HepG2 (cell line): ENCODE data around the gene KCNQ5. TPM values are rescaled to one million over a fixed set of nuclear protein-coding genes. Genes with fewer than 3 reads are reported as not detected.

ENCODE experiments used
- ATAC-seq: fragments of 200-7000 bp; cut with Tn5 transposase; 3 replicates; pipeline ENCODE4 v1.9.1; 2020; ENCODE audit warnings: mild to moderate bottlenecking, moderate library complexity
- BruUV-seq: library from RNA; stranded (reverse); fragments of 400-500 nt; replicated peaks from 2 replicates; lab custom pipeline; 2021; lab: Mats Ljungman, UMichigan
- CTCF ChIA-PET: fragments of 300-600 bp; formaldehyde crosslinking; extraction: SDS; loops from one replicate; lab custom pipeline; 2021; ENCODE audit warnings: low total read pairs, inconsistent platforms, low intra/inter-chr PET ratio; lab: Yijun Ruan, JAX
- POLR2A ChIA-PET: fragments of 350-600 bp; sonication (Branson Sonifier 250); formaldehyde crosslinking; loops from one replicate; lab custom pipeline; 2020; ENCODE audit warnings: antibody characterized with exemption, inconsistent platforms; lab: Yijun Ruan, JAX
- DNase-seq: peaks from one replicate; pipeline ENCODE4 v3.0.0-alpha.2; 2015; ENCODE audit warnings: low spot score
- FAIRE-seq: peaks from 3 replicates; lab custom pipeline; 2011; peaks lifted over from hg19 to GRCh38; lab: Jason Lieb, UNC
- H2AFZ ChIP-seq: one replicate; pipeline ENCODE4 v1.6.1; 2011; ENCODE audit warnings: low read length, inconsistent platforms
- H3K27ac ChIP-seq: fragments of 300-600 bp; 3 replicates; pipeline ENCODE4 v1.8.0; 2011; ENCODE audit warnings: mixed run types, mild to moderate bottlenecking, mixed read lengths, low read length, inconsistent platforms; ENCODE audit not compliant: insufficient read depth; ENCODE audit errors: extremely low read length
- H3K27me3 ChIP-seq, 2 experiments: fragments of 200-600 bp in 1 of 2; 2 replicates in 1 of 2; 3 replicates in 1 of 2; pipeline versions ENCODE4 v1.6.0 to v1.8.0; 2011; ENCODE audit warnings: low read length in 2 of 2, mild to moderate bottlenecking in 2 of 2, moderate library complexity in 2 of 2, inconsistent platforms in 1 of 2; ENCODE audit not compliant: insufficient read depth in 2 of 2, control insufficient read depth in 1 of 2
- H3K36me3 ChIP-seq, 2 experiments: fragments of 200-600 bp in 1 of 2; replicated peaks in 1 of 2; 2 replicates in 1 of 2; 3 replicates in 1 of 2; pipeline versions ENCODE4 v1.5.1 to v1.8.0; 2011; ENCODE audit warnings: low read length in 2 of 2, inconsistent platforms in 1 of 2; ENCODE audit not compliant: insufficient read depth in 2 of 2, control insufficient read depth in 1 of 2
- H3K4me1 ChIP-seq: 2 replicates; pipeline ENCODE4 v1.5.1; 2012; ENCODE audit warnings: low read length, inconsistent platforms; ENCODE audit not compliant: insufficient read depth
- H3K4me2 ChIP-seq: 2 replicates; pipeline ENCODE4 v1.6.0; 2011; ENCODE audit warnings: low read depth, low read length, inconsistent platforms
- H3K4me3 ChIP-seq, 3 experiments: fragments of 200-600 bp in 1 of 3; sonication (generic), shearing (Covaris generic) in 1 of 3; replicated peaks in 1 of 3; 2 replicates each; pipeline ENCODE4 v1.5.1; 2011 to 2016; ENCODE audit warnings: low read length in 3 of 3, inconsistent platforms in 2 of 3, low read depth in 2 of 3, mild to moderate bottlenecking in 2 of 3, control low read depth in 1 of 3, mixed read lengths in 1 of 3; ENCODE audit not compliant: insufficient read depth in 1 of 3
- H3K79me2 ChIP-seq: one replicate; pipeline ENCODE4 v1.6.1; 2011; ENCODE audit warnings: low read length, inconsistent platforms; ENCODE audit not compliant: insufficient read depth
- H3K9ac ChIP-seq: 2 replicates; pipeline ENCODE4 v1.6.0; 2011; ENCODE audit warnings: mild to moderate bottlenecking, low read depth, low read length, inconsistent platforms; ENCODE audit not compliant: insufficient read depth
- H3K9me3 ChIP-seq: 2 replicates; pipeline ENCODE4 v1.5.1; 2012; ENCODE audit warnings: mild to moderate bottlenecking, low read length
- H4K20me1 ChIP-seq: 2 replicates; pipeline ENCODE4 v1.6.0; 2011; ENCODE audit warnings: inconsistent platforms, mild to moderate bottlenecking, low read length, moderate library complexity; ENCODE audit not compliant: insufficient read depth
- ATF6 ChIP-seq: sonication (generic); formaldehyde crosslinking; conservative IDR thresholded peaks from 2 replicates; pipeline ENCODE4 v1.4.0; 2020; ENCODE audit warnings: missing genetic modification reagents
- CTCF ChIP-seq: sonication (generic); formaldehyde crosslinking; IDR thresholded peaks from 2 replicates; pipeline ENCODE4 v1.5.0; 2020; ENCODE audit warnings: mild to moderate bottlenecking, missing genetic modification reagents, moderate library complexity
- ETS1 ChIP-seq: sonication (generic); formaldehyde crosslinking; IDR thresholded peaks from 2 replicates; pipeline ENCODE4 v1.4.0; 2020; ENCODE audit warnings: missing genetic modification reagents
- KAT8 ChIP-seq: IDR thresholded peaks from 2 replicates; pipeline ENCODE4 v1.6.1; 2016; ENCODE audit warnings: missing genetic modification reagents, missing compliant biosample characterization
- MAZ ChIP-seq, 2 experiments: sonication (generic) in 1 of 2; formaldehyde crosslinking in 1 of 2; IDR thresholded peaks; 2 replicates each; pipeline versions ENCODE4 v1.5.0 to v1.6.1; 2012 to 2020; ENCODE audit warnings: low read depth in 2 of 2, mild to moderate bottlenecking in 2 of 2, borderline replicate concordance in 1 of 2, improper control_type of control experiment in 1 of 2, low read length in 1 of 2, missing genetic modification reagents in 1 of 2, moderate library complexity in 1 of 2
- SMC3 ChIP-seq: IDR thresholded peaks from 2 replicates; pipeline ENCODE4 v1.6.1; 2011; ENCODE audit warnings: low read length, improper control_type of control experiment
- ZBTB34 ChIP-seq: sonication (generic); formaldehyde crosslinking; IDR thresholded peaks from 2 replicates; pipeline ENCODE4 v1.8.0; 2022; ENCODE audit warnings: mild to moderate bottlenecking, missing genetic modification reagents
- WGBS: methylation state at CpG from one replicate; pipeline ENCODE4 v1.1.6; 2017; ENCODE audit warnings: low lambda C conversion rate; 5-methylcytosine and 5-hydroxymethylcytosine counted together
- in situ Hi-C: cut with HindIII; loops from 2 replicates; pipeline ENCODE4 v1.10.0; 2017; ENCODE audit warnings: low pct_unique_long_range_greater_than_20kb; ENCODE audit not compliant: extremely low pct_ligation_motif_present
- intact Hi-C: fragments of 100-400 bp; cut with micrococcal nuclease; formaldehyde crosslinking; loops from one replicate; pipeline ENCODE4 v1.10.0; 2022; ENCODE audit not compliant: unreplicated experiment
- polyA plus RNA-seq, 8 experiments: library from polyadenylated mRNA; depleted of rRNA in 3 of 8; stranded (reverse) in 7 of 8; unstranded in 1 of 8; fragments of >200 nt; fragmentation: Illumina TruSeq in 4 of 8; extraction: Trizol in 4 of 8; gene quantifications; 2 replicates each; pipeline versions ENCODE4 v1.2.1 to v1.2.3, GENCODE V29; 2011 to 2016; ENCODE audit warnings: low read depth in 4 of 8, missing spikeins in 1 of 8, mixed read lengths in 1 of 8; ENCODE audit not compliant: insufficient read depth in 1 of 8
- total RNA-seq, 5 experiments: library from RNA; depleted of rRNA; stranded (reverse); fragments of >200 nt; fragmentation: Illumina TruSeq; extraction: Trizol; gene quantifications; 2 replicates each; pipeline ENCODE4 v1.2.3, GENCODE V29; 2016; ENCODE audit warnings: low read depth in 1 of 5

The KCNQ5 gene
- total and polyA plus RNA-seq, 2 of the 13 experiments (the other 11 are each of a cell fraction or from before 2014, with no cell fraction given), result 0.04 TPM; not detected in 1

GRCh38 chr6:72616406-72617015, 5.4 kb upstream of the KCNQ5 start:
- BruUV-seq, result no TSS peak
- ATAC-seq (no peak), FAIRE-seq (no peak), DNase-seq (peak; percentile 6)
- H3K9me3 ChIP-seq, result no peaks in the 10 kb centered on the region
- no peak overlapping the region for H3K9ac ChIP-seq
- intact Hi-C loops, result loop anchor here (1.0 kb wide), 2 partner anchors 514 to 565 kb away; no protein-coding TSS in a partner anchor
- ChIA-PET CTCF (interaction anchor here (1.2 to 1.5 kb wide), 3 partner anchors 205 to 514 kb away, joined by 3 to 6 read pairs (median 4); no protein-coding TSS in a partner anchor), POLR2A (interaction anchor here (0.6 kb wide), 1 partner anchor 770 kb away, joined by 3 read pairs; no protein-coding TSS in a partner anchor)
- no peak for TF ChIP-seq KAT8 (CRISPR knock-in tag)
- no peak for TF ChIP-seq MAZ (IDR thresholded peaks at IDR 0.05; ENCODE audit: borderline replicate concordance, low read depth, low read length)
- no peak for TF ChIP-seq MAZ (CRISPR knock-in tag; IDR thresholded peaks at IDR 0.05; ENCODE audit: low read depth)
- TF ChIP-seq CTCF (CRISPR knock-in tag), result 0 out of 2 replicates have a peak, but pooled peaks have one; percentile 24
- no peak for TF ChIP-seq ZBTB34 (CRISPR knock-in tag)
- no peak for TF ChIP-seq ATF6
- no peak for TF ChIP-seq ETS1 (CRISPR knock-in tag)
- TF ChIP-seq SMC3, result 0 out of 2 replicates have a peak, but pooled peaks have one; percentile 13
- WGBS, result 19% methylated on average over 3 of the region's 3 CpGs
- no peak overlapping the region for H2AFZ ChIP-seq
- no peaks in the 10 kb centered on the region for H3K36me3 ChIP-seq
- no peaks in the 10 kb centered on the region for H4K20me1 ChIP-seq
- no peak overlapping the region for H3K4me3 ChIP-seq
- no peak overlapping the region for H3K4me2 ChIP-seq
- H3K27ac ChIP-seq, result no peak overlapping the region
- H3K79me2 ChIP-seq, result no peaks in the 10 kb centered on the region
- no peaks in the 10 kb centered on the region for H3K4me1 ChIP-seq
- peaks cover 4 to 11% of the 10 kb centered on the region in 2 experiments; a peak in 3 of 5 replicates for H3K27me3 ChIP-seq
- in situ Hi-C loops, result loop anchor here (10.0 kb wide), 1 partner anchor 518 kb away; no protein-coding TSS in a partner anchor
